T-helper 2 cell (primary cell): Measurements from ENCODE around the gene REEP6.
"Not testable (repeated sequence)": the region's sequence is repeated elsewhere in the genome, so short reads cannot be mapped to it uniquely, and the experiment has no call there.

Source experiments
- DNase-seq, 5 experiments: peaks; one replicate each; pipeline versions ENCODE4 v3.0.0 to v3.0.0-alpha.2; 2012 to 2022

The REEP6 gene

GRCh38 chr19:1491849-1492170 is 829 bp downstream of the REEP6 start:
- DNase-seq = no peak

GRCh38 chr19:1492474-1493006 is 1.6 kb downstream of the REEP6 start:
- DNase-seq = no peak

- DNase-seq = no peak
These were observed 3.3 kb downstream of the REEP6 start for GRCh38 chr19:1494115-1494815.

GRCh38 chr19:1495051-1495798 is 4.2 kb downstream of the REEP6 start:
- DNase-seq = no peak

- no peak for DNase-seq
These were observed 5.1 kb downstream of the REEP6 start for GRCh38 chr19:1495799-1496713.

GRCh38 chr19:1496714-1497577 is 6.0 kb downstream of the REEP6 start:
- DNase-seq = no peak

- DNase-seq = no peak
These were observed 6.7 kb downstream of the REEP6 start for GRCh38 chr19:1497578-1498235.

GRCh38 chr19:1499231-1499630 is 8.2 kb downstream of the REEP6 start:
- DNase-seq = not testable (repeated sequence)

- DNase-seq = no peak
These were observed 10.2 kb downstream of the REEP6 start for GRCh38 chr19:1501200-1501595.

- no peak for DNase-seq
These were observed 11.6 kb downstream of the REEP6 start for GRCh38 chr19:1502433-1503088.

GRCh38 chr19:1503089-1503924 is 12.3 kb downstream of the REEP6 start:
- DNase-seq = peak; percentile 21 to 61 (median 49)

GRCh38 chr19:1503925-1504773 is 13.2 kb downstream of the REEP6 start:
- DNase-seq = no peak

GRCh38 chr19:1505012-1505411 is 14.0 kb downstream of the REEP6 start:
- no peak for DNase-seq

- DNase-seq = no peak
These were observed 15.3 kb downstream of the REEP6 start for GRCh38 chr19:1505991-1506881.

- no peak for DNase-seq
These were observed 16.2 kb downstream of the REEP6 start for GRCh38 chr19:1507192-1507660.

- peak; percentile 71 to 93 (median 84) for DNase-seq
These were observed 17.0 kb downstream of the REEP6 start for GRCh38 chr19:1507763-1508506.

GRCh38 chr19:1508507-1508856 is 17.5 kb downstream of the REEP6 start:
- no peak for DNase-seq
